Hindlimb muscle (tissue), 1 donor: ENCODE results near the gene GPX3. TPM values are rescaled to one million over a fixed set of nuclear protein-coding genes. Genes with fewer than 3 reads are reported as not detected.

Experiments
- DNase-seq: peaks from one replicate; pipeline ENCODE4 v3.0.0-alpha.2; 2013
- polyA plus RNA-seq: library from polyadenylated mRNA; unstranded; fragments of 120-200 nt; gene quantifications from one replicate; pipeline ENCODE4 v1.2.1, GENCODE V29; 2013; ENCODE audit not compliant: insufficient read length

The GPX3 gene
- 64.9 TPM for polyA plus RNA-seq

GRCh38 chr5:151020304-151021110, at the start of gene GPX3:
Gene GPX3, plus strand, starts transcription at chr5:151020591. Its CDS starts 64 bp downstream, at chr5:151020655.
- peak; percentile 80 for DNase-seq

- no peak for DNase-seq
These were observed 41.8 kb upstream of the GPX3 start for GRCh38 chr5:150978590-150978989.

GRCh38 chr5:150987746-150988145, 32.6 kb upstream of the GPX3 start:
- no peak for DNase-seq

- DNase-seq = no peak
These were observed 30.7 kb upstream of the GPX3 start for GRCh38 chr5:150989695-150990094.

- DNase-seq = no peak
These were observed 27.7 kb upstream of the GPX3 start for GRCh38 chr5:150992705-150993104.

- DNase-seq = no peak
These were observed 27.0 kb upstream of the GPX3 start for GRCh38 chr5:150993422-150993821.

GRCh38 chr5:150993826-150994412, 26.5 kb upstream of the GPX3 start:
- DNase-seq = no peak

GRCh38 chr5:150999704-151000442, 20.5 kb upstream of the GPX3 start:
- no peak for DNase-seq

- DNase-seq = no peak
These were observed 19.0 kb upstream of the GPX3 start for GRCh38 chr5:151001436-151001835.

- peak; percentile 51 for DNase-seq
These were observed 18.1 kb upstream of the GPX3 start for GRCh38 chr5:151002250-151002649.

- DNase-seq = no peak
These were observed 17.5 kb upstream of the GPX3 start for GRCh38 chr5:151002681-151003502.

GRCh38 chr5:151003503-151003860, 16.9 kb upstream of the GPX3 start:
- DNase-seq = no peak

GRCh38 chr5:151004499-151004898, 15.9 kb upstream of the GPX3 start:
- DNase-seq = no peak

- peak; percentile 49 for DNase-seq
These were observed 15.0 kb upstream of the GPX3 start for GRCh38 chr5:151005187-151005949.

GRCh38 chr5:151005950-151006576, 14.3 kb upstream of the GPX3 start:
- peak; percentile 91 for DNase-seq

GRCh38 chr5:151006704-151007334, 13.6 kb upstream of the GPX3 start:
- no peak for DNase-seq

- DNase-seq = no peak
These were observed 12.8 kb upstream of the GPX3 start for GRCh38 chr5:151007430-151008209.

- DNase-seq = no peak
These were observed 12.2 kb upstream of the GPX3 start for GRCh38 chr5:151008210-151008491.

GRCh38 chr5:151008906-151009305, 11.5 kb upstream of the GPX3 start:
- no peak for DNase-seq

- no peak for DNase-seq
These were observed 7.5 kb upstream of the GPX3 start for GRCh38 chr5:151012862-151013261.
